HepG2 (cell line): ENCODE data around the gene RETN. TPM values are rescaled to one million over a fixed set of nuclear protein-coding genes. Genes with fewer than 3 reads are reported as not detected.

Source experiments
- ATAC-seq: fragments of 200-7000 bp; cut with Tn5 transposase; 3 replicates; pipeline ENCODE4 v1.9.1; 2020; ENCODE audit warnings: mild to moderate bottlenecking, moderate library complexity
- BruUV-seq: library from RNA; stranded (reverse); fragments of 400-500 nt; replicated peaks from 2 replicates; lab custom pipeline; 2021; lab: Mats Ljungman, UMichigan
- CTCF ChIA-PET: fragments of 300-600 bp; formaldehyde crosslinking; extraction: SDS; loops from one replicate; lab custom pipeline; 2021; ENCODE audit warnings: low total read pairs, inconsistent platforms, low intra/inter-chr PET ratio; lab: Yijun Ruan, JAX
- POLR2A ChIA-PET: fragments of 350-600 bp; sonication (Branson Sonifier 250); formaldehyde crosslinking; loops from one replicate; lab custom pipeline; 2020; ENCODE audit warnings: antibody characterized with exemption, inconsistent platforms; lab: Yijun Ruan, JAX
- DNase-seq: peaks from one replicate; pipeline ENCODE4 v3.0.0-alpha.2; 2015; ENCODE audit warnings: low spot score
- FAIRE-seq: peaks from 3 replicates; lab custom pipeline; 2011; peaks lifted over from hg19 to GRCh38; lab: Jason Lieb, UNC
- H2AFZ ChIP-seq: one replicate; pipeline ENCODE4 v1.6.1; 2011; ENCODE audit warnings: low read length, inconsistent platforms
- H3K27ac ChIP-seq: fragments of 300-600 bp; 3 replicates; pipeline ENCODE4 v1.8.0; 2011; ENCODE audit warnings: mixed run types, mild to moderate bottlenecking, mixed read lengths, low read length, inconsistent platforms; ENCODE audit not compliant: insufficient read depth; ENCODE audit errors: extremely low read length
- H3K27me3 ChIP-seq, 2 experiments: fragments of 200-600 bp in 1 of 2; 2 replicates in 1 of 2; 3 replicates in 1 of 2; pipeline versions ENCODE4 v1.6.0 to v1.8.0; 2011; ENCODE audit warnings: low read length in 2 of 2, mild to moderate bottlenecking in 2 of 2, moderate library complexity in 2 of 2, inconsistent platforms in 1 of 2; ENCODE audit not compliant: insufficient read depth in 2 of 2, control insufficient read depth in 1 of 2
- H3K36me3 ChIP-seq, 2 experiments: fragments of 200-600 bp in 1 of 2; replicated peaks in 1 of 2; 2 replicates in 1 of 2; 3 replicates in 1 of 2; pipeline versions ENCODE4 v1.5.1 to v1.8.0; 2011; ENCODE audit warnings: low read length in 2 of 2, inconsistent platforms in 1 of 2; ENCODE audit not compliant: insufficient read depth in 2 of 2, control insufficient read depth in 1 of 2
- H3K4me1 ChIP-seq: 2 replicates; pipeline ENCODE4 v1.5.1; 2012; ENCODE audit warnings: low read length, inconsistent platforms; ENCODE audit not compliant: insufficient read depth
- H3K4me2 ChIP-seq: 2 replicates; pipeline ENCODE4 v1.6.0; 2011; ENCODE audit warnings: low read depth, low read length, inconsistent platforms
- H3K4me3 ChIP-seq, 3 experiments: fragments of 200-600 bp in 1 of 3; sonication (generic), shearing (Covaris generic) in 1 of 3; replicated peaks in 1 of 3; 2 replicates each; pipeline ENCODE4 v1.5.1; 2011 to 2016; ENCODE audit warnings: low read length in 3 of 3, inconsistent platforms in 2 of 3, low read depth in 2 of 3, mild to moderate bottlenecking in 2 of 3, control low read depth in 1 of 3, mixed read lengths in 1 of 3; ENCODE audit not compliant: insufficient read depth in 1 of 3
- H3K79me2 ChIP-seq: one replicate; pipeline ENCODE4 v1.6.1; 2011; ENCODE audit warnings: low read length, inconsistent platforms; ENCODE audit not compliant: insufficient read depth
- H3K9ac ChIP-seq: 2 replicates; pipeline ENCODE4 v1.6.0; 2011; ENCODE audit warnings: mild to moderate bottlenecking, low read depth, low read length, inconsistent platforms; ENCODE audit not compliant: insufficient read depth
- H3K9me3 ChIP-seq: 2 replicates; pipeline ENCODE4 v1.5.1; 2012; ENCODE audit warnings: mild to moderate bottlenecking, low read length
- H4K20me1 ChIP-seq: 2 replicates; pipeline ENCODE4 v1.6.0; 2011; ENCODE audit warnings: inconsistent platforms, mild to moderate bottlenecking, low read length, moderate library complexity; ENCODE audit not compliant: insufficient read depth
- CEBPG ChIP-seq: IDR thresholded peaks from 2 replicates; pipeline ENCODE4 v1.6.1; 2016
- ETV5 ChIP-seq: IDR thresholded peaks from 2 replicates; pipeline ENCODE4 v1.6.1; 2018; ENCODE audit warnings: missing biosample characterization, missing genetic modification reagents, inconsistent platforms, borderline replicate concordance
- LCORL ChIP-seq, 2 experiments: fragments of 450-650 bp in 1 of 2; sonication (generic) in 1 of 2; formaldehyde crosslinking in 1 of 2; IDR thresholded peaks; 2 replicates each; pipeline versions ENCODE4 v1.5.0 to v1.6.1; 2017 to 2020; ENCODE audit warnings: antibody characterized with exemption in 1 of 2, missing genetic modification reagents in 1 of 2
- SAP130 ChIP-seq: IDR thresholded peaks from 2 replicates; pipeline ENCODE4 v1.6.1; 2016; ENCODE audit warnings: low read depth
- ZKSCAN1 ChIP-seq: fragments of 150-350 bp; IDR thresholded peaks from 2 replicates; pipeline ENCODE4 v1.6.1; 2014; ENCODE audit warnings: low read length
- ZNF207 ChIP-seq: fragments of 450-650 bp; IDR thresholded peaks from 2 replicates; pipeline ENCODE4 v1.6.1; 2016; ENCODE audit warnings: antibody characterized with exemption, borderline replicate concordance
- ZNF629 ChIP-seq: sonication (generic); formaldehyde crosslinking; conservative IDR thresholded peaks from 2 replicates; pipeline ENCODE4 v1.5.0; 2020; ENCODE audit warnings: missing genetic modification reagents
- WGBS: methylation state at CpG from one replicate; pipeline ENCODE4 v1.1.6; 2017; ENCODE audit warnings: low lambda C conversion rate; 5-methylcytosine and 5-hydroxymethylcytosine counted together
- in situ Hi-C: cut with HindIII; loops from 2 replicates; pipeline ENCODE4 v1.10.0; 2017; ENCODE audit warnings: low pct_unique_long_range_greater_than_20kb; ENCODE audit not compliant: extremely low pct_ligation_motif_present
- intact Hi-C: fragments of 100-400 bp; cut with micrococcal nuclease; formaldehyde crosslinking; loops from one replicate; pipeline ENCODE4 v1.10.0; 2022; ENCODE audit not compliant: unreplicated experiment
- polyA plus RNA-seq, 8 experiments: library from polyadenylated mRNA; depleted of rRNA in 3 of 8; stranded (reverse) in 7 of 8; unstranded in 1 of 8; fragments of >200 nt; fragmentation: Illumina TruSeq in 4 of 8; extraction: Trizol in 4 of 8; gene quantifications; 2 replicates each; pipeline versions ENCODE4 v1.2.1 to v1.2.3, GENCODE V29; 2011 to 2016; ENCODE audit warnings: low read depth in 4 of 8, missing spikeins in 1 of 8, mixed read lengths in 1 of 8; ENCODE audit not compliant: insufficient read depth in 1 of 8
- total RNA-seq, 5 experiments: library from RNA; depleted of rRNA; stranded (reverse); fragments of >200 nt; fragmentation: Illumina TruSeq; extraction: Trizol; gene quantifications; 2 replicates each; pipeline ENCODE4 v1.2.3, GENCODE V29; 2016; ENCODE audit warnings: low read depth in 1 of 5
- TF ChIP-seq, protein P1 (sequence below): sonication (generic); formaldehyde crosslinking; IDR thresholded peaks from 2 replicates; pipeline ENCODE4 v1.5.0; 2020; ENCODE audit warnings: mild to moderate bottlenecking, low read depth, missing genetic modification reagents, borderline replicate concordance

RETN gene
- total and polyA plus RNA-seq, 2 of the 13 experiments (the other 11 are each of a cell fraction or from before 2014, with no cell fraction given): not detected

DNA sequence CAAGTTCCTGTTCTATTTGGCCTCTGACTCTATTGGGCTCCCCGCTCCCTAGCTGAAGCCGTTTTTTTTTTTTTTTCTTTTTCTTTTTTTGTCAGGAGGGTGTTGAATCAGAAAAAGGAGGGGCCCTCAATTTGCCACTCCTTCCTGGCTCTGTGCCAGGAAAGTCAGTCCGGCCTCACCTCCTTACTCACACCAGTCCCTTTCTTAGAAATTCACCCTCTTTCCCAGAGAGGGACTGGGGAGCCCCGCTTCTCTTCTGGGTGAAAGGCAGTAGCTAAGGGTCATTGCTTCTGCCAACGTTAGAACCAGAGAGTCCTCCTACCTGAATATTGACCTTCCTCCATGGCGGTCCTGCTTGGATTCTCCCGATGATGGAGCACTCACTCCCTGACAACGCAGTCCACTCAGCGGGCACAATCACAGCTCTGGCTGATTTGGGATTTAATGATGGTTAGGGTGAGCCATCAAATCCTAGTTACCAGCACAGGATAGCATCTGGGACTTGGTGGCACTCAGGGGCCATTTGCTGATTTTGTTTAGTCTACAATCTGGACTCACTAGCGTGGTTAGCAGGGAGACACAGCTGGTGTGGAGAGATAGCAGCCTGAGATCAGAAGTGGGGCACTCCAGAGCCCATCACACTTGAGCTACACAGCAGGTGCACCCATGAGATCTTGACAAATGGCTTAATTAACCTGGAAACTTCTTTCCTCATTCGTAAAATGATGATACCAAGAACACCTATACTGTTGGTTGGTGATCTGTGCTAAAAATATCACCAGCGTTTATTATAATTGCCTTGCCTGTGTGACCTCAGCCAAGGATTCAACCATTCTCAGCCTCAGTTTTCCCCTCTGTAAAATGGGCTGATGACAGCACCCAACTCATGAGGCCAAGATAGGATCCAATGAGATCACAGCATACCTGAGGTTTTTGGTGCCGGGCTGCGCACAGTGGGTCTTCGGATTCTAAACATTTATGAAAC lies 30.9 kb downstream of the RETN start (continued):
- TF ChIP-seq ZKSCAN1: peak; percentile 69
- TF ChIP-seq ZNF207: no peak
- TF ChIP-seq ETV5 (CRISPR knock-in tag): no peak
- TF ChIP-seq CEBPG (CRISPR knock-in tag): no peak
- TF ChIP-seq, protein P1, sequence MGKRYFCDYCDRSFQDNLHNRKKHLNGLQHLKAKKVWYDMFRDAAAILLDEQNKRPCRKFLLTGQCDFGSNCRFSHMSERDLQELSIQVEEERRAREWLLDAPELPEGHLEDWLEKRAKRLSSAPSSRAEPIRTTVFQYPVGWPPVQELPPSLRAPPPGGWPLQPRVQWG (CRISPR knock-in tag): no peak
- TF ChIP-seq LCORL (IDR thresholded peaks at IDR 0.05): peak; percentile 62
- no peak for TF ChIP-seq LCORL (CRISPR knock-in tag; IDR thresholded peaks at IDR 0.05)

DNA sequence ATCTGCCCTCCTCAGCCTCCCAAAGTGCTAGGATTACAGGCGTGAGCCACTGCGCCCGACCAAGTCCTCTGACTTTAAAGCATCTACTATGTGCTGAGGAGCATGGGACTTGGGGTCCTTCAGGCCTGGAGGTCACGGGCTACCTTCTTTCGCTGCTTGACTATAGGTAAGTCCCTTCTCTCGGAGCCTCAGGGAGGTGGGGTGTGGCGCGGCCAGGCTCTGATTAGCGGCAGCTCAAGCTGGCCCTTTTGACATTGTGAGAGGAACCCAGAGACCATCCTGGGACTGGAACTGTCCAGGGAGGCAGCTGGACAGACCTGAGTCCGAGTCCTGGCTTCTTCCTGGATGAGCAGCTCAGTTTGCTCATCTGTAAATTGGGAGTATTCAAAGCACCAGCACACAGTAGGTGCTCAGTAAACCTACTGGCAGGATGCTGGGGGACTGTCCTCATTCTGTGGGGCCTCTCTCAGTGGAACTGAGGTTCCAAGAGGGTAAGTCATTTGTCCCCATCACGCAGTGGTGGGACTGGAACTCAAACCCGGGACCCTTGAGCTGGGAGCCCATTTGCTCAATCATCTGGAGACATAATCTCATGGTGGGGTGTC lies 32.3 kb downstream of the RETN start:
- H3K27me3 ChIP-seq: peaks cover 0 to 28% of the 10 kb centered on the region in 2 experiments; a peak in 2 of 5 replicates

More for the DNA sequence above, 32.3 kb downstream of the RETN start:
- Histone ChIP-seq H3K36me3 (no peaks in the 10 kb centered on the region), H3K4me1 (peaks cover 11% of the 10 kb centered on the region), H4K20me1 (no peaks in the 10 kb centered on the region), H3K4me2 (no peak overlapping the region; the same call in 1 of the 2 replicates), H3K4me3 (no peak overlapping the region)
- no peak for ATAC-seq
- no peak for TF ChIP-seq SAP130 (CRISPR knock-in tag)
- peak; percentile 82 for TF ChIP-seq ZKSCAN1
- TF ChIP-seq ZNF629 (CRISPR knock-in tag): peak; percentile 75
- TF ChIP-seq, all 625 proteins: peak for 2
- Histone ChIP-seq H3K27ac (no peak overlapping the region), H3K9ac (no peak overlapping the region), H3K79me2 (no peaks in the 10 kb centered on the region), H2AFZ (no peak overlapping the region), H3K9me3 (no peaks in the 10 kb centered on the region)
- intact Hi-C loops (no loop called here), in situ Hi-C loops (no loop called here)
- ChIA-PET POLR2A (no interaction called here), CTCF (no interaction called here)
- BruUV-seq: no TSS peak
- no peak for DNase-seq
- 71% methylated on average over 9 of the region's 12 CpGs for WGBS
- FAIRE-seq: no peak
